Spleen (tissue), 11 donors: Measurements from ENCODE around the gene SLC24A3. TPM values are rescaled to one million over a fixed set of nuclear protein-coding genes. Genes with fewer than 3 reads are reported as not detected.

Experiments used
- DNase-seq: peaks from one replicate; pipeline ENCODE4 v3.0.0-alpha.2; 2020
- H3K27ac ChIP-seq, 8 donors: fragments of 200-600 bp; sonication (generic) in 7 of 8; 1 replicate in 4 of 8; 2 replicates in 4 of 8; pipeline versions ENCODE4 v1.5.0 to v1.8.0; 2016 to 2021; ENCODE audit warnings: inconsistent platforms in 4 of 8, mild to moderate bottlenecking in 4 of 8, moderate library complexity in 1 of 8
- H3K27me3 ChIP-seq, 7 donors: fragments of 200-600 bp; sonication (generic) in 6 of 7; replicated peaks in 1 of 7; 1 replicate in 4 of 7; 2 replicates in 3 of 7; pipeline versions ENCODE4 v1.5.0 to v1.8.0; 2016 to 2021; ENCODE audit warnings: inconsistent platforms in 3 of 7, mild to moderate bottlenecking in 1 of 7
- H3K36me3 ChIP-seq, 6 donors: fragments of 200-600 bp; sonication (generic) in 5 of 6; 1 replicate in 4 of 6; 2 replicates in 2 of 6; pipeline versions ENCODE4 v1.5.0 to v1.8.0; 2016 to 2021; ENCODE audit warnings: inconsistent platforms in 2 of 6
- H3K4me1 ChIP-seq, 6 donors: fragments of 200-600 bp; sonication (generic) in 5 of 6; 1 replicate in 3 of 6; 2 replicates in 3 of 6; pipeline versions ENCODE4 v1.5.0 to v1.8.0; 2016 to 2021; ENCODE audit warnings: inconsistent platforms in 3 of 6
- H3K4me3 ChIP-seq, 8 donors: fragments of 200-600 bp; sonication (generic) in 7 of 8; 1 replicate in 4 of 8; 2 replicates in 4 of 8; pipeline versions ENCODE4 v1.5.0 to v1.8.0; 2016 to 2021; ENCODE audit warnings: inconsistent platforms in 4 of 8, mild to moderate bottlenecking in 4 of 8, moderate library complexity in 2 of 8
- H3K9me3 ChIP-seq, 8 donors: fragments of 200-600 bp; sonication (generic) in 7 of 8; 1 replicate in 4 of 8; 2 replicates in 4 of 8; pipeline versions ENCODE4 v1.5.0 to v1.8.0; 2016 to 2021; ENCODE audit warnings: inconsistent platforms in 4 of 8
- CTCF ChIP-seq, 11 experiments: fragments of 200-600 bp in 7 of 11; fragments of 450-650 bp in 4 of 11; sonication (generic) in 4 of 11; IDR thresholded peaks in 8 of 11; conservative IDR thresholded peaks in 3 of 11; 1 replicate in 7 of 11; 2 replicates in 4 of 11; pipeline versions ENCODE4 v1.4.0 to v1.8.0; 2016 to 2021; ENCODE audit warnings: antibody characterized with exemption in 11 of 11, inconsistent platforms in 4 of 11, mild to moderate bottlenecking in 1 of 11
- POLR2A ChIP-seq, 3 donors: fragments of 450-650 bp; IDR thresholded peaks; one replicate each; pipeline ENCODE4 v1.5.1; 2017; ENCODE audit warnings: antibody characterized with exemption in 3 of 3, mild to moderate bottlenecking in 1 of 3
- POLR2AphosphoS5 ChIP-seq, 3 donors: sonication (generic); formaldehyde crosslinking; IDR thresholded peaks; one replicate each; pipeline ENCODE4 v1.5.1; 2017; ENCODE audit warnings: antibody characterized with exemption in 3 of 3
- WGBS, 5 donors: extraction: QIAGEN DNeasy Blood & Tissue Kit in 3 of 5; methylation state at CpG; one replicate each; pipeline versions ENCODE4 v1.1.5 to v1.1.7; 2013 to 2018; 5-methylcytosine and 5-hydroxymethylcytosine counted together
- intact Hi-C: fragments of 100-400 bp; cut with DNase I; formaldehyde crosslinking; loops from one replicate; pipeline ENCODE4 v1.15.0; 2023; ENCODE audit warnings: low total_unique reads
- polyA plus RNA-seq, 3 donors: library from polyadenylated mRNA; stranded (reverse); fragments of 200-250 nt; gene quantifications; one replicate each; pipeline ENCODE4 v1.2.1, GENCODE V29; 2013
- total RNA-seq, 7 donors: library from RNA; depleted of rRNA in 3 of 7; stranded (reverse); fragments of >200 nt in 3 of 7; fragmentation: NEBNext Ultra II Directional in 4 of 7; extraction: Animal tissue kit (Norgen Biotek cat#: 25700) in 4 of 7; gene quantifications; one replicate each; pipeline versions ENCODE4 v1.1.0 to v1.2.1, GENCODE V29; 2016 to 2021
- donor health status: healthy with polysubstance abuse.
- donor health status: DM: no; HTN: no; CAD: no; lungs with moderate emphysema.
- donor health status: DM: no; HTN: no; CAD: no.
- donor health status: Bipolar disorder and iron deficiency.
- donor health status: healthy.
- donor health status: DM: no; HTN: no; CAD: no.
- donor health status: DM: yes; HTN: yes; CAD: no.

SLC24A3 gene
- total and polyA plus RNA-seq, 10 donors, result 0.37 to 3.9 (median 2.6) TPM

DNA sequence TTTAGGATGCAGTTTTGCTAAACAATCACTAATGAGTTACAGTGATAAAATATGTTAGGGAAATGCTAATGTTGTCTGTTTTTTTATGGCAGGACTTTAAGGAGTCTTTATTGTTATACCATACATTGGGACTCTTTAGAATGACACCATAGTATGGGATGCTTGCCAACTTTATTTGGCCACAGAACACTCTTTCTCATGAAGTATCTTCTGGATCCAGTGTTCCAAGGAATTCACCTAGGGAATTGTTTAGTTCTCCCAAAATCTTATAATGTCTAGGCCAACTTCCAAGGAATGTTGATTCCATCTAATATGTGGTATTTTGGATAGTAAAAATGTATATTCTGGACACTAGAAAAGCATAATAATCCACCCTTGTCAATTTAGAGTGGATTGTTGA lies 548.9 kb downstream of the SLC24A3 start:
- no peak overlapping the region for H3K4me3 ChIP-seq
- intact Hi-C loops, result no loop called here
- H3K27ac ChIP-seq, result peak overlapping the region in 1 of 8 donors; percentile 88

DNA sequence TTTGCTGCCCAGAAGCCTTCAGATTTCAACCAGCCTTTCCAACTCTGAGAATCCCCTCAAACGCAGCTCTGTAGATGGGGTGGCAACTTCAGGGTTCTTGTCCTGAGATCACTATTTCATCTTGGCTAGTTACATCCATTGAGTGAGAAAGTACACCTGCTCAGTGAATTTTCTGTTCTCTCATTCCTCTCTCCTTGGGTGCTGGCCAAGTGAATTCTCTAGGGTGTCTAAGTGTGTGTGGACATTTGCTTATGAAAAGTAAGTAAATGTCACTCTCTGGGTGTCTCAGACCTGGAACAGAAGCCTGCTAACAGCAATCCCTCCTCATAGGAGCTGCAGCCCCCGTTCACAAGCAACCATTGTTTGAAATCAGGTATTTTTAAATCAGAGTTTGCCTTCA lies 549.4 kb downstream of the SLC24A3 start:
- no peaks in the 10 kb centered on the region for H3K9me3 ChIP-seq
- H3K36me3 ChIP-seq, result no peaks in the 10 kb centered on the region
- peaks cover 0 to 30% (median 15%) of the 10 kb centered on the region in 7 donors for H3K27me3 ChIP-seq
- H3K27ac ChIP-seq, result no peak overlapping the region
- TF ChIP-seq POLR2AphosphoS5 (IDR thresholded peaks at IDR 0.05) (no peak), POLR2A (IDR thresholded peaks at IDR 0.05) (no peak), CTCF (IDR thresholded peaks at IDR 0.05 in 8 of 11, conservative IDR thresholded peaks at IDR 0.05 in 3 of 11) (no peak)
- H3K4me3 ChIP-seq, result no peak overlapping the region
- H3K4me1 ChIP-seq, result peaks cover 0 to 53% (median 23%) of the 10 kb centered on the region in 6 donors
- 63 to 83% (median 78%) methylated on average over 2 of the region's 2 CpGs for WGBS, 5 donors
- DNase-seq, result no peak
- intact Hi-C loops, result no loop called here

More for the DNA sequence above, 548.9 kb downstream of the SLC24A3 start:
- no peak for DNase-seq
- Histone ChIP-seq H3K4me1 (peaks cover 0 to 56% (median 26%) of the 10 kb centered on the region in 6 donors), H3K36me3 (no peaks in the 10 kb centered on the region), H3K9me3 (no peaks in the 10 kb centered on the region), H3K27me3 (peaks cover 0 to 33% (median 15%) of the 10 kb centered on the region in 7 donors)
- TF ChIP-seq CTCF (IDR thresholded peaks at IDR 0.05 in 8 of 11, conservative IDR thresholded peaks at IDR 0.05 in 3 of 11) (no peak), POLR2AphosphoS5 (IDR thresholded peaks at IDR 0.05) (no peak), POLR2A (IDR thresholded peaks at IDR 0.05) (no peak)

- Histone ChIP-seq H3K4me3 (no peak overlapping the region), H3K36me3 (no peaks in the 10 kb centered on the region), H3K27me3 (peaks cover 0 to 6% (median 0%) of the 10 kb centered on the region in 7 donors), H3K9me3 (no peaks in the 10 kb centered on the region), H3K27ac (no peak overlapping the region), H3K4me1 (peaks cover 0 to 29% (median 2%) of the 10 kb centered on the region in 6 donors)
- TF ChIP-seq CTCF (IDR thresholded peaks at IDR 0.05 in 8 of 11, conservative IDR thresholded peaks at IDR 0.05 in 3 of 11) (no peak), POLR2A (IDR thresholded peaks at IDR 0.05) (no peak), POLR2AphosphoS5 (IDR thresholded peaks at IDR 0.05) (no peak)
- 66 to 78% (median 74%) methylated on average over 8 of the region's 8 CpGs for WGBS, 5 donors
- no peak for DNase-seq
- intact Hi-C loops, result no loop called here
Measured at GRCh38 chr20:19764207-19764606, 551.8 kb downstream of the SLC24A3 start.

DNA sequence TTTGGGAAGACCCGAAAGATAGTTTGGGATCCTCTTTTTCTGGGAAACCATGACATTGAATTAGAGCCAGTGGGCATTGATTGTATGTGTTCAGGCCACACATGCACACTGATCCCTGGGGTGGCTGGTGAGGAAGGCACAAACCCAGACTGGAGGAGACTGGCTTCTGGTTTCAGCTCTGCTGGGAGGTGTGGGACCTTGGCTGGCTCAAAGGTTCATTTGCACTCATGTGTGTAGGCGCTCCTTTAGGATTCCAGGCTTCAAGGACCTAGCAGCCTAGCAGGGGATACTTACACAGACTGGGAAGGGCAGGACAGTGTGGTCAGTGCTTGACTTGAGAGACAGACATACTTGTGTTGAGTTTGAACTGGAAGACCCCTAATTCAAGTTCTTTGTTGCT lies 552.8 kb downstream of the SLC24A3 start:
- Histone ChIP-seq H3K27me3 (no peaks in the 10 kb centered on the region), H3K4me1 (peaks cover 0 to 24% (median 0%) of the 10 kb centered on the region in 6 donors), H3K36me3 (no peaks in the 10 kb centered on the region), H3K4me3 (no peak overlapping the region), H3K27ac (peak overlapping the region in 1 of 8 donors; percentile 1), H3K9me3 (no peaks in the 10 kb centered on the region)
- DNase-seq, result no peak
- WGBS, 5 donors, result 89 to 100% (median 95%) methylated on average over 2 of the region's 2 CpGs
- TF ChIP-seq POLR2A (IDR thresholded peaks at IDR 0.05) (no peak), CTCF (IDR thresholded peaks at IDR 0.05 in 8 of 11, conservative IDR thresholded peaks at IDR 0.05 in 3 of 11) (no peak), POLR2AphosphoS5 (IDR thresholded peaks at IDR 0.05) (no peak)
- intact Hi-C loops, result no loop called here
